ENCODE measurements around the gene RASIP1. TPM values are rescaled to one million over a fixed set of nuclear protein-coding genes. Genes with fewer than 3 reads are reported as not detected.
A peak's percentile ranks its signal among the peaks of the same experiment; 100 is the strongest.

Gene RASIP1
- total RNA-seq, 3 donors from 2014 or later (not counting 1 experiment from before 2014, with no cell fraction given): not detected

DNA sequence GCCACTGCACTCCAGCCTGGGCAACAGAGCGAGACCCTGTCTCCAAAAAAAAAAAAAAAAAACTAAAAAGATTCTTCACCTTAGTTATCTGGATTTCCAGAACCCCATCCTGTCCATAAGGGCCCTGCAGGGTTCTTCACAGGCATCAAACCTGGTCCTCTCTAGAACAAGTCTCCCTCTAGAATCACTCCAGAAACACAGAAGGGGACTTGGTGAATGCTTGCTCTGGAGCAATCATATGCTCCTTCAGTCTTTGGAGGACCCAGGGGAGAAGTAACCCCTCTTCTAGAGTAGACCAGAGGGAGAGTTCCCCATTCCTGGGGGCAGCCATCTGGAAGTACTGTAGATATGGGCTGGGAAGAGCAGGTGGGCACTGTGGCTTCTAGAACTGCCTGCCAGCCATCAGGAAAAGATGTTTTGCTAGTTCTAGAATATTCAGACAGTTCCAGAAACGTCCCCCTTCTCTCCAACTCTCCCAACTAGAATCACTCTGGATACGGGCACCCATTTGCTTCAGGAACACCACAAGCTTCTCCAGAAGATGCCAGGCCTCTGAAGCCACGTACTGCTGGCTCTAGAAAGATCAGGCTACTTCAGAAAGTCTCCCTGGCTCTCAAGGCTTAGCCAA, 9.3 kb upstream of the RASIP1 start:
- Mint-ChIP-seq H3K36me3 (no peaks in the 10 kb centered on the region), H3K9me3 (no peaks in the 10 kb centered on the region), H3K4me1 (peaks cover 12 to 29% of the 10 kb centered on the region in 2 donors), H3K4me3 (no peak overlapping the region), H3K27ac (no peak overlapping the region), H3K27me3 (ENCODE audit: low read depth in 2 of 2) (peaks cover 19 to 44% of the 10 kb centered on the region in 2 donors)
- Histone ChIP-seq H3K4me3 (ENCODE audit: low read length) (no peak overlapping the region), H3K9me3 (ENCODE audit: control insufficient read depth, insufficient read depth, low read length) (peaks cover 5% of the 10 kb centered on the region), H3K4me1 (ENCODE audit: control insufficient read depth, insufficient read depth, low read length) (peaks cover 33% of the 10 kb centered on the region), H3K27me3 (ENCODE audit: control insufficient read depth, insufficient read depth, low read length) (peaks cover 32% of the 10 kb centered on the region), H3K36me3 (ENCODE audit: control insufficient read depth, insufficient read depth, low read length) (no peaks in the 10 kb centered on the region), H3K27ac (ENCODE audit: low read length) (no peak overlapping the region)
- ATAC-seq (no peak), DNase-seq (no peak)
- 83% methylated on average over 3 of the region's 4 CpGs for WGBS (ENCODE audit: insufficient coverage)
- intact Hi-C loops (cut with micrococcal nuclease): no loop called here
- TF ChIP-seq CTCF (IDR thresholded peaks at IDR 0.05): no peak

DNA sequence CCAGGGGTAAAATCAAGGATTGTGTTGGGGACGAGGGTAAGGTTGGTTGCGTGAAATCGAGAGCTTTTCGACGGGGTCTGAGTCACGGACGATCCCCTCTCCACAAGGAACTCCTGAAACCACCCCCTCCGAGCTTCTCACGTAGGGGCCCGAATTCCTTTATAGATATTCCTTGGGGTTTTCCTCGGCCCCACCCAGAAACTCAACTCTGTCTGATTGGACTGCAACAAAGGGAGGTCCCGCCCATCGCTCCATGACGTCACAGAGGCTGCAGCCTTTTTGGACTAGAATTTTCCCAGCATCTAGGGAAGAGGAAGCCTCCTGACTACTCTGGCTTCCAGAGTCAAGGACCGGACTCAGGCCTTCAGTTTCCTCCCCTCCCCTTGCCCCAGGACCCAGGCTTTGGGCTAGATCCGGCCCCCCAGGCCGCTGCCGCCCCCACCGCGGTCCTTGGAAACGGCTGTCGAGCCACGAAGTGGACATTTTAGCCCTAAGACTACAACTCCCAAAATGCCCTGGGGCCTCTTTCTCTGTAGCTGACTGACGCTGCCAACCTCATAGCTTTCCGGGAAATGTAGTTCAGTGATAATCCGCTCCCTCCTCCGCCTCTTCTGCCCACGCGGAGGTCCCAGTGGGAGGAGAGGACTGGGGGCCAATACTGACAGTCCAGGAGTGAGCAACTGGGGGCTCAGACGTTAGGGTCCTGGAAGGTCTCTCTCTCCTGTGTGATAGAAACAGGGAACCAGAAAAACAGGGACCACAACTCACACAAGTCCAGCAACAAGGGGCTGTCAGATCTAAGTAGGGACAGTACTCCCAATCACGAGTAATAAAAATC, 6.5 kb upstream of the RASIP1 start, which contains the start of gene IZUMO1:
Gene IZUMO1, minus strand, starts transcription at position 172 of the 838 bp plus-strand sequence. CDS start 1,050 bp downstream, outside the sequence.
- no peak within 1 kb of the TSS for H3K4me3 Mint-ChIP-seq
- peaks cover 10 to 30% of the 10 kb centered on the region in 2 donors for H3K27me3 Mint-ChIP-seq (ENCODE audit: low read depth in 2 of 2)
- intact Hi-C loops (cut with micrococcal nuclease): no loop called here

DNA sequence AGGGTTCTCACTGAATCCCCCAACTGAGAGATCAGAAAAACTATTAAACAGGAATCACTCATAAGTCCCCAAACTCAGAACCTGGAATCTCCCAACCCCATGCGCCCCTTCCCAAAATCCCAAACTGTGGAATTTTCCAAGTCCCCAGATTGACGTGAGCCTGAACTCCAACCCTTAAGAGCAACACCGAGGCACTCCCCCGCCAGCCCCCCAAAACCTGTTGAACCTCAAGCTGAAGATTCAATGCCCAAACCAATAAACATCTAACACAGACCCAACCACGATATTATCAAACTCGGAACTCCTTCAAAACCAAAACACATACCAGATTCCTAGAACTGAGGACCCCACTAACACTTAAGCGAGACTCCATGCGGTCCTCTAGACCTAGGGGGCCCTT, 5.7 kb upstream of the RASIP1 start:
- intact Hi-C loops (cut with micrococcal nuclease): no loop called here
- Histone ChIP-seq H3K4me3 (ENCODE audit: low read length) (no peak overlapping the region), H3K27me3 (ENCODE audit: control insufficient read depth, insufficient read depth, low read length) (peaks cover 18% of the 10 kb centered on the region), H3K4me1 (ENCODE audit: control insufficient read depth, insufficient read depth, low read length) (peaks cover 20% of the 10 kb centered on the region), H3K27ac (ENCODE audit: low read length) (no peak overlapping the region), H3K9me3 (ENCODE audit: control insufficient read depth, insufficient read depth, low read length) (peaks cover 5% of the 10 kb centered on the region), H3K36me3 (ENCODE audit: control insufficient read depth, insufficient read depth, low read length) (no peaks in the 10 kb centered on the region)
- no peak for DNase-seq
- H3K27me3 Mint-ChIP-seq (ENCODE audit: low read depth in 2 of 2): peaks cover 10 to 27% of the 10 kb centered on the region in 2 donors
- ATAC-seq: no peak
- H3K9me3 Mint-ChIP-seq: no peaks in the 10 kb centered on the region
- no peaks in the 10 kb centered on the region for H3K36me3 Mint-ChIP-seq
- no peak overlapping the region for H3K27ac Mint-ChIP-seq
- 85% methylated on average over 8 of the region's 8 CpGs for WGBS (ENCODE audit: insufficient coverage)
- H3K4me3 Mint-ChIP-seq: no peak overlapping the region
- H3K4me1 Mint-ChIP-seq: peaks cover 7 to 22% of the 10 kb centered on the region in 2 donors
- no peak for TF ChIP-seq CTCF (IDR thresholded peaks at IDR 0.05)

More for the DNA sequence above, 6.5 kb upstream of the RASIP1 start, which contains the start of gene IZUMO1:
- H3K4me3 ChIP-seq (ENCODE audit: low read length): no peak within 1 kb of the TSS
- ATAC-seq (peak; percentile 77 to 86 (median 80)), DNase-seq (peak in 1 of 2 donors; percentile 74)
- H3K27me3 ChIP-seq (ENCODE audit: control insufficient read depth, insufficient read depth, low read length): peaks cover 22% of the 10 kb centered on the region
- H3K27ac ChIP-seq (ENCODE audit: low read length): no peak within 1 kb of the TSS
- no peaks in the 10 kb centered on the region for H3K36me3 ChIP-seq (ENCODE audit: control insufficient read depth, insufficient read depth, low read length)
- no peaks in the 10 kb centered on the region for H3K9me3 Mint-ChIP-seq
- H3K4me1 ChIP-seq (ENCODE audit: control insufficient read depth, insufficient read depth, low read length): peaks cover 16% of the 10 kb centered on the region
- no peak within 1 kb of the TSS for H3K27ac Mint-ChIP-seq
- no peaks in the 10 kb centered on the region for H3K36me3 Mint-ChIP-seq
- no peak for TF ChIP-seq CTCF (IDR thresholded peaks at IDR 0.05)
- 15% methylated on average over 31 of the region's 31 CpGs for WGBS (ENCODE audit: insufficient coverage)
- peaks cover 5% of the 10 kb centered on the region for H3K9me3 ChIP-seq (ENCODE audit: control insufficient read depth, insufficient read depth, low read length)
- peaks cover under 1 to 15% of the 10 kb centered on the region in 2 donors for H3K4me1 Mint-ChIP-seq

Measured in natural killer cell (primary cell).